Embryonic facial prominence (tissue), 1 donor: ENCODE measurements around the gene CFAP97.
"Not testable (repeated sequence)": the region's sequence is repeated elsewhere in the genome, so short reads cannot be mapped to it uniquely, and the experiment has no call there.

Experiments used
- DNase-seq: peaks from one replicate; pipeline ENCODE4 v3.0.0-alpha.2; 2016; ENCODE audit errors: extremely low spot score

The CFAP97 gene

DNA sequence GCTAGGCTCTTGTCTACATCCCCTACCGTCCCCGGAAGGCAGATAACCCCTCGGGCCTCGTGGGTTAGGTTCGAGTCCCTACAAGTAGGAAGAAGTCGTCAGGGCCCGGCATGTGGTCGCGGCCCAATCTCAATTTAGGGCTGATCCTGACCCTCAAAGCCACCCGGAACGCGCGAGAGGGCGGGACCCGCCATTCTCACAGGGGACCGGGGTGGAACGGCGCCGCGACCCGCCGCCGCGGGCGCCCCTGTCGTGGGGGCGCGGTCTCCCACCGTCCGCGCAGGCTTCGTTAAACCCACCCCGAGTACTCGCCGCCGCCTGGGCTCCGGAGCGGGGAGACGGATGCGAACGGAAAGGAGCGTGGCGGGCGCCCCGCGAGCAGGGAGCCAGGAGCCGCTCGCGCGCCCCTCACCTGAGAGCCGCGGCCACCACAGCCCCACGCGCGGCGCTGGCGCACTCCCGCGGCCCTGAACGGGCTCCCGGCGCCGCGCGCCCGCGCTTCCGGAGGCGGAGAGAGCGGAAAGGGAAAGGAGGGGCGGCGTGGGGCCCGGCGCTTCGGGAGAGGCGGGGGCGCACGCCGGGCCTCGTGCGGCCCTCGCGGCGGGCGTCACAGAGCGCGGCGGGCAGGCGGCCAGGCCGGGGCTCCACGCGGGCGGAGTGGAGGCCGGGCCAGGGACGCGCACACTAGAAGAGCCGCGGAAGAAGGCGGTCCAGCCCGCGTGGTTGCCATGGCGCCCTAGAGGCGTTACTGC is at the start of gene CFAP97:
Gene CFAP97, minus strand, starts transcription at position 515 of the 752 bp plus-strand sequence. CDS start 12,804 bp downstream, outside the sequence.
- DNase-seq: peak; percentile 79

DNA sequence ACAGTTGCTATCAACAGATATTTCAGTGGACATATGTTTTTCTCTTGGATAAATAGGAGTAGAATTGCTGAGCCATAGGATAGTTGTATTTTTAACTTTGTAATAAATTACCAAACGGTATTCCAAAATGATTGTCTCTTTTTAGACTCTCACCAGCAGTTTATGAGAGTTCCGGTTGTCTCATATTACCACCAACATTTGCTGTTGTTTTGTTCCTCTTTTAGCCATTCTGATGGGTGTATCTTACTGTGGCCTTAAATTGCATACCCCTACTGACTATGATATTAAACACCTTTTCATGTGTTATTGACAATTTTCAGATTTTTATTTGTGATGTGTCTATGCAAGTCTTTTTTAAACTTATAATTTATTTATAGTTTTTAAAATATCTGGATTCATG is 45.3 kb upstream of the CFAP97 start:
- DNase-seq: no peak

- DNase-seq: no peak
Measured at GRCh38 chr4:185248393-185249039, 44.7 kb upstream of the CFAP97 start.

DNA sequence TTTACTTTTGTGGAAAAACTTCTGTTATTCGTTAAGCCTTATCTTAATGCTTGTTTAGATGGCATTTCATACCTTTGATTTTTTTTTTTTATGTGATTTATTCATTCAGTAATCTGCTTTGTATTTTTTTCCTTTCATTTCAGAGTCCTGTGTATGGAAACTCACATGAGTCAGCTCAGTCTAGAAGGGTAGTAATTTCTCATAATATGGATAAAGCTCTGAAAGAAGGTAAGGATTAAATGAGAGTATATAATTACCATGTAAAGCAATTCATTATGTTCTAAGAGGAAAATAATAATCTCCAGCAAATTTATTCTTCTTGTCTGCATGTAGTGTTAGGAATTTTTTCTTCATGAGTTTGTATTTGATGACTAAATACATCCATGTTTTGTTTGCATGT is 43.4 kb upstream of the CFAP97 start:
- DNase-seq: no peak

DNA sequence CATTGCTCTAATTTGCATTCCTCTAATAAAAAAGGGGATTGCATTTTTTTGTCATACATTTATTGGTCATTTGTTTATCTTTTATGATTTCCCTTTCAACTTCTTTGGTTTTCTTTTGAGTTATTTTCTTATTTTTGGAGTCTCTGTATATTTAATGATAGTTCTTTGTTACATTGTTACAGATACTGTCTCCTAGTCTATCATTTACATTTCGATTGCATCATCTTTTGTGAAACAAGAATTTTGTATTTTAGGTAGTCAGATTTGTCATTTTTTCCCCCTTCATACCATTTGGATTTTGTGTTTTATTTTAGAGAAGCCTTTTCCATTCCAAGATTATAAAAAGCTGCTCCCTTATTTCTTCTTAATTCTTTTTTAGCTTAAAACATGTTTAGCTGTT is 42.7 kb upstream of the CFAP97 start:
- no peak for DNase-seq

DNA sequence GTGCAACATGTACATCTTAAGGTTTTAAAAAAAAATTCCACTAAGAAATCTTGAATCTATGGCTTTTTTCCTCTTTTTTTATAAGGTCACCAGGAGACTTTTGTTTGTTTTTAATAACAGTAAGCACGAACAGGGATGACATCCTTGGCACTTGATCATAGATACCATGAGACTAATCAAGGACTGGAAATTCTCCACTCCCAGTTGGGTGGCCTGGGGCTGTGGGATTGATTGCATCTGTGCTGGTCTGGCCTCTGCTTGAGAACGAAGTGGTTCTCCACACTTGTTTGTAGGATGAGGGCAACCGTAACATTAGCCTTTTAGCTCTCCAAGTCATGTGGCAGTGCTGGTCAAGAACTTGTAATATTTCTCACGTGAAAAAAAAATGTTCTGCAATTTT is 41.0 kb upstream of the CFAP97 start:
- DNase-seq: no peak

DNA sequence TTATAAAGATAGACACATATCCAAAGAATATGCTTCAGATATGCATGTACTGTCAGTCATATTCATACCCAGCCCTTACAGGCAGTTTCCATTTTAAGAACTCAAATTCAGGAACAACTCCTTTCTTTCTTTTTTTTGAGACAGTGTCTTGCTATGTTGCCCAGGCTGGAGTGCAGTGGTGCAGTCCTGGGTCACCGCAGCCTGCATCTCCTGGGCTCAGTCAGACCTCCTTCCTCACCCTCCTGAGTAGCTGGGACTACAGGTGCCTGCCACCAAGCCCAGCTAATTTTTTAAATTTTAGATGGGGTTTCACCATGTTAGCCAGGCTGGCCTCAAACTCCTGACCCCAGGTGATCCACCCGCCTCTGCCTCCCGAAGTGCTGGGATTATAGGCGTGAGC is 40.1 kb upstream of the CFAP97 start:
- DNase-seq: no peak

DNA sequence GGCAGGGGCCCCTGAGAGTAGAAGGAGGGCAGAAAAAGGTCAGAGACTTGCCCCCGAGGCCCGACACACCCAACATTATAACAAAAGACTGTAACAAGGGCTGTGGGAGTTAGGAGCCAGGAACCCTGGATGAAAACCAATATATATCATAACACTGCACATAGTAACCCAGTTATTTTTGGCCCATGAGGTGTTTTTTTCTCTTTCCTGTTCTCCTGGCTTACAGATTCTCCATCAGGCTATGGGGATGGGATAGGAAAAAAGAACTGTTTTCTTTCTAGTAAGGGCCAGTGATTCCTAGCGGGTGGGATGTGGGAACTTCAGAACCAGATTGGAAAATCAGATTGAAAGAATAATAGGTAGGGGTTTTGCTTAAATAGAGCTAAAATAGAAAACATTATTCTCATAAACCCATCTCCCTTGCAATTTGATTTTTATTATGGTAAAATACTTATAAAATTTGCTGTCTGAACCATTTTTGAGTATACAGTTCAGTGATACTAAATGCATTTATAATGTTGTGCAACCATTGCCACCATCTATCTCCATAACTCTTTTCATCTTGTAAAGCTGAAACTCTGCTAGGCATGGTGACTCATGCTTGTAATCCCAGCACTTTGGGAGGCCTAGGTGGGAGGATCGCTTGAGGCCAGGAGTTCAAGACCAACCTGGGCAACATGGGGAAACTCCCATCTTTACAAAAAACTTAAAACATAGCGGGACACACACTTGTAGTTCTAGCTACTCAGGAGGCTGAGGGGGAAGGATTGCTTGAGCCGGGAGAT is 39.1 kb upstream of the CFAP97 start:
- no peak for DNase-seq

- DNase-seq: not testable (repeated sequence)
Measured at GRCh38 chr4:185240486-185240885, 36.7 kb upstream of the CFAP97 start.

- DNase-seq: no peak
Measured at GRCh38 chr4:185238750-185239149, 35.0 kb upstream of the CFAP97 start.

DNA sequence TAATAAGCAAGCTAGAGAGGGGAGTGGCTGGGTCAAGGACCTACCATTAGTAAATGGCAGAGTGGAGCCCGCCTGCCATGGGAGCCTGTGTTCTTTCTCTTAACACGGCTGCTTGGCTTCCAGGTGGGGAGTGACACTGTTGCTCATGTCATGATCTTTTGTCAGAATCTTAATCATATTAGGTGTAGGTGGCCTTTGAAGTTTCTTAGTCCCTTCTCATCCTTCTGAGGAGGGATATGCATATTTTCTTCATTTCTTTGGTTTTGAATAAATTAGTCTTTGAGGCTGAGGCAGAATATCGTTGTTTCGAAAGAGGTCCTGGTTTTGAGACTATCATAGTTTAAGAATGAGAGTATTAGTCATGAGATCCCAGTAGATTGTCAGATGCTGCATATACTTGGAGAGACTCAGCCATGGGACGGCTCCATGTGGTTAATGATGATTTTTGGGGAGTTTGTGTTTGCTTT is 34.4 kb upstream of the CFAP97 start:
- DNase-seq: no peak

- no peak for DNase-seq
Measured at GRCh38 chr4:185237175-185237574, 33.4 kb upstream of the CFAP97 start.

- no peak for DNase-seq
Measured at GRCh38 chr4:185235843-185236503, 32.2 kb upstream of the CFAP97 start.

GRCh38 chr4:185235119-185235842 is 31.5 kb upstream of the CFAP97 start:
- no peak for DNase-seq

DNA sequence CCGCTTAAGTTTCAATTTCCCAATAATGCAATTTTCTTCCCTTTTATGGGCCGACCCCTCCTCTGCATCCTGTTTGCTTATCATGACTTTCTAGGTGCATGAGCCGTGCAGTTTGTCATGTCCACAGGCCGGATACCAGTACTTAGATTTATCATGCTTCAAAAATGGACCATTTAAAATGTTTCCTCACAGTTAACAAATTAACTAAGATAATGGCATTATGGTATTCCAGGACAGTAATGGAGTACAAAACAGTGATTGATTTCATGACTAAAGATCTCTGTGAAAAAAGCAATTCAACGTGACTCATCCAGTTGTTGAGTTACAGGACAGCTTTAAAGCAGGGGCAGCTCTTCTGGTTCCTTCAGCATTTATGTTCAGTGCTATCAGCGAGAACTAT is 28.6 kb upstream of the CFAP97 start:
- no peak for DNase-seq

GRCh38 chr4:185229021-185229818 is 25.4 kb upstream of the CFAP97 start:
- DNase-seq: no peak

DNA sequence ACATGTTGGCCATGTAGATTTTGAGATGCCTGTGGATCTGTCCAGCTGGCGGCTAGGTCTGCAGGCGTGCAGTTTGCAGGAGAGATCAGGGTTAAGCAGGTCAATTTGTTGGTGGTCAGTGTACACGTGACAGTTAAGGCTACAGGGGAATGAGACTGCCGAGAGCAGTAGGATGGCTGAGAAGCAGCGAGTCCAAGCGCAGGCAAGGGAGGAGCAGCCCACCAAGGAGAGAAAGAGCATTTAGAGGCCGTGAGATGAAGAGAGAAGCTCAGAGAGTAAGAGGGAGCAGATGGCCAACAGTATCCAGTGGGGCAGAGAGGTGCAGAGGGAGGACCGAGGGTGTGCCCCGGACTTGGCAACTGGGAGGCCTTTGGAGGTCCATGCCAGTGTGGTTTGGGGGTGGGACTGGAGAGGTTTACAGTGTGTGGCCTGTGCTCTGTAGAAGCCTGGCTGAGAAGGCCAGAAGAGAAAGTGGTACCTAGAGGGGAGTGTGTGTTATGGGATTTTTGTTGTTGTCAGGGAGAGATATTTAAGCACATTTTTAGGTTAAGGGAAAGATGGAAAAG is 24.0 kb upstream of the CFAP97 start:
- DNase-seq: no peak

GRCh38 chr4:185227131-185227551 is 23.3 kb upstream of the CFAP97 start:
- no peak for DNase-seq

DNA sequence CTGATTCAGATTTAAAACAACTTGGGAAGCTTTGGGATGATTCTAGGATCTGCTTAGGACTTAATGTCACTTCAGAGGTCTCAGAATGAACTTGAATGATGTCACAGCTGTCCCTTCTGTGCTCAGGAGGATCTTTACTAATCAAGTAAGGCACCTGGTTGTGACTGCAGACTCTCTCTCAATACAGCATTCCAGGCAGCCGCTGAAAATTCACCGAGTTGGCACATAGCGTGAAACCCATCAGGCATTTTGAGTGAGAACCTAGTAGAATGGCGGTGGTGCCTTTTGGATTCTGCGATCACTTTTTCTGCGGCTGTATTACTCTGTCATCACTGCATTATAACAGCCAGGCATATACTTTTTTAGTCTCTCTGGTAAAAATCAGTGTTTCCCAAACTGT is 22.1 kb upstream of the CFAP97 start:
- DNase-seq: no peak

GRCh38 chr4:185224597-185224996 is 20.8 kb upstream of the CFAP97 start:
- DNase-seq: no peak
